Adipocyte (in vitro differentiated cells): ENCODE measurements around the gene PLCL2.
"Not testable (repeated sequence)": the region's sequence is repeated elsewhere in the genome, so short reads cannot be mapped to it uniquely, and the experiment has no call there.

Experiments used
- DNase-seq: peaks from one replicate; pipeline ENCODE4 v3.0.0-alpha.2; 2015; ENCODE audit warnings: low read depth
- H3K27me3 ChIP-seq: replicated peaks from 2 replicates; pipeline ENCODE4 v1.7.0; 2013; ENCODE audit warnings: mild to moderate bottlenecking, low read length, moderate library complexity; ENCODE audit not compliant: control insufficient read depth, insufficient read depth
- H3K36me3 ChIP-seq: 2 replicates; pipeline ENCODE4 v1.7.0; 2013; ENCODE audit warnings: low read length, mild to moderate bottlenecking, moderate library complexity; ENCODE audit not compliant: control insufficient read depth, insufficient read depth, severe bottlenecking
- H3K4me1 ChIP-seq: 2 replicates; pipeline ENCODE4 v1.7.0; 2013; ENCODE audit warnings: mild to moderate bottlenecking, low read length, moderate library complexity; ENCODE audit not compliant: control insufficient read depth, insufficient read depth
- H3K4me3 ChIP-seq: 2 replicates; pipeline ENCODE4 v1.7.0; 2013; ENCODE audit warnings: mild to moderate bottlenecking, low read length, moderate library complexity
- H3K9ac ChIP-seq: 2 replicates; pipeline ENCODE4 v1.7.0; 2013; ENCODE audit warnings: mild to moderate bottlenecking, low read length, moderate library complexity
- H3K9me3 ChIP-seq: 2 replicates; pipeline ENCODE4 v1.7.0; 2013; ENCODE audit warnings: mild to moderate bottlenecking, low read length, moderate library complexity; ENCODE audit not compliant: control insufficient read depth

PLCL2 gene

DNA sequence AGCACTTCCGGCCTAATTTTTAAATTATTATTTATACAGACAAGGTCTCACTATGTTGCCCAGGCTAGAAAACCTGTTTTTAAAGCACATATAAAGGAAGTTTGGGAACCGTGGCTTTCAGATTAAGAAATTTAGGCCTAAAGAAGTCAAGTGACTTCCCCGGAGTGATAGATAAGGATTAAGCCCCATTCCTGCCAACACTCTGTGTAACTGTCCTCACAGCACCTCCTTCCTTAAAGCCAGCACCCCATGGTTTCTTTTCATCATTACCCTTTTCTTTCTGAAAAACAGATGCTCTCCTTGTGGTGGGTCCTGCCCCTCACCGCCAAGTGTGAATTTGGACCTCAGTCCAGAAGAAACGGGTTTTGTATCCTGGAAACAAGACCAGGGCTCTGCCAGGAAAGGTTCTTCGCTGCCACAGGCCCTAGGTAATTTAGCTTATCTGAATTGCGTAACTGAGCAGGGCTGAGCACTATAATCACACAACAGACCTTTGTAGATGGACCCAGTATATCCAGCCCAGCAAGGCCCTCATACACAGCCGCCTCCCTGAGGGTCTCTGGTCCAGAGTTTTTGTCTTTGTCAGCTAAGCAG, 231.3 kb downstream of the PLCL2 start:
- H3K4me1 ChIP-seq, result no peaks in the 10 kb centered on the region
- DNase-seq, result no peak
- no peaks in the 10 kb centered on the region for H3K27me3 ChIP-seq
- no peak overlapping the region for H3K4me3 ChIP-seq
- no peak overlapping the region for H3K9ac ChIP-seq
- H3K9me3 ChIP-seq, result no peaks in the 10 kb centered on the region
- no peaks in the 10 kb centered on the region for H3K36me3 ChIP-seq

DNA sequence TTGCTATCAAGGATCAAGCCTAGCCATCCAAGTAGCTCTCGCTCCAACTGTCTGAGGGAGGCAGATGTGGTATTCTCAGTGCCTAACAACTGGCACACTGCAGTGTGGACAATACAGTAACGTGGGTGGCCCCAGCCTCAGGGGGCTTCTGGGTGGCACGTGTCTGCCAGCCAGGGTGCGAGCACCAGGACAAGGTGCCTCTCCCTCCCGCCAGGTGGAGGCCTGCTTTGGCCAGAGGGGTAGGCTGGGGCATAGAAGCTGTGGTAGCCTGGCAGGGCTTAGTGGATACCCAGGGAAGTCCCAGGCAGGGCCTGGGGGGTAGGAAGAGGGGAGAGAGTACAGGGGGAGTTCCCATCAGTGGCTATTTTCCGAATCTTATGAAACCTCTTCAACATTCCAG, 234.0 kb downstream of the PLCL2 start:
- Histone ChIP-seq H3K27me3 (no peaks in the 10 kb centered on the region), H3K4me1 (no peaks in the 10 kb centered on the region), H3K9ac (no peak overlapping the region), H3K4me3 (no peak overlapping the region), H3K9me3 (peaks cover 5% of the 10 kb centered on the region), H3K36me3 (no peaks in the 10 kb centered on the region)
- DNase-seq, result no peak

DNA sequence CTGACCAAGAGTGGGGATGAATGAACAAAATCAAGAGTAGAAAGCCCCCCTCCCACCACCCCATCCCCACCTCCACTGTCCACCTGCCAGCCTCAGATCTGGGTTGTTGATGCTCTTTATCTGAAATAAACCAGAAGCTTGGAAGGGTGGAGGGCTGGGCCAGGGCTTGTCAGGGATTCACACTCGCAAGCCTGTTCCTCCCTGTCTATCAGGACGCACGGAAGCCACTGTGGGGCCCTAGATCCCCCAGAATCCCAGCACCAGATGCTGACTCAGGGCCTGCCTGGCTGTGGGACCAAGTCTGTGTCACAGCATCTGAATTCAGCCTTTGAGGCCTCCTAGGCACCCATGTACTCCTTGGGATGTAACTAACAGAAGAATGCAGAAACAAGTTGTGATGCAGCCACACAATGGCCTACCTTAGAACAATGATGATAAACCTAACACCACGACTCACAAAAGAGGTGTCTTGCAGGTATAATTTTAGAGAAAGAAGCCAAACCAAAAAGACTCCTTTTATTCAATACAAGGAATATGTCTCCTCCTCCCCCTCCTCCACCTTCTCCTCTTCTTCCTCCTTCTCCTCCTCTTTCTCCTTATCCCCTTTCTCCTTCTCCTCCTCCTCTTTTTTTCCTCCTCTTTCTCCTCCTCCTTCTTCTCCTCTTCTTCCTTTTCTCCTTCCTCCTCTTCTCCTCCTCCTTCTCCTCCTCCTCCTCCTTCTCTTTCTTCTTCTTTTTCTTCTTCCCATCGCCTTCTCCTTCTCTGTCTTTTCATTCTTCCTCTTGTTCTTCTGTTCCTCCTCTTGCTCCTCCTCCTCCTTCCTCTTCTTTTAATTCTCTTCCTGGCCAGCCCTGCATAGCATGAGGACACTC, 234.7 kb downstream of the PLCL2 start:
- Histone ChIP-seq H3K36me3 (no peaks in the 10 kb centered on the region), H3K4me3 (no peak overlapping the region), H3K4me1 (no peaks in the 10 kb centered on the region), H3K9me3 (peaks cover 5% of the 10 kb centered on the region), H3K9ac (no peak overlapping the region), H3K27me3 (no peaks in the 10 kb centered on the region)
- no peak for DNase-seq

DNA sequence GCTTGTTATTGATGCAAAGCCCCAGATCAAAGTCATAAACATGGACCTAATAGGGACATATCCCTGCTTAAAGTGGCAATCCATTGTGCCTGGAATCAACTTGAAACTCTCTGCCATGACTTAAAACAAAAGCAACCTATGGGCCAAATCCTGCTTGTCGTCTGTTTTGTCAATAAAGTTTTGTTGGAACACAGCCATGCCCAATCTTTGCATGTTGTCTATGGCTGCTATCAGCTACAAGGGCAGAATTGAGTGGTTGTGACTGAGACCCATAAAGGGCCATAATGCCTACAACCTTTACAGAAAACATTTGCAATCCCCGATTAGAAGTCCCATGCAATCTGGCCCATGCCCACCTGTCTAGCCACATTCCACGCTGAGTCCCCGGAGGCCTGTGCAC, 235.4 kb downstream of the PLCL2 start:
- H3K36me3 ChIP-seq, result no peaks in the 10 kb centered on the region
- peaks cover 5% of the 10 kb centered on the region for H3K9me3 ChIP-seq
- H3K4me3 ChIP-seq, result no peak overlapping the region
- H3K4me1 ChIP-seq, result no peaks in the 10 kb centered on the region
- H3K9ac ChIP-seq, result no peak overlapping the region
- H3K27me3 ChIP-seq, result no peaks in the 10 kb centered on the region
- DNase-seq, result no peak

DNA sequence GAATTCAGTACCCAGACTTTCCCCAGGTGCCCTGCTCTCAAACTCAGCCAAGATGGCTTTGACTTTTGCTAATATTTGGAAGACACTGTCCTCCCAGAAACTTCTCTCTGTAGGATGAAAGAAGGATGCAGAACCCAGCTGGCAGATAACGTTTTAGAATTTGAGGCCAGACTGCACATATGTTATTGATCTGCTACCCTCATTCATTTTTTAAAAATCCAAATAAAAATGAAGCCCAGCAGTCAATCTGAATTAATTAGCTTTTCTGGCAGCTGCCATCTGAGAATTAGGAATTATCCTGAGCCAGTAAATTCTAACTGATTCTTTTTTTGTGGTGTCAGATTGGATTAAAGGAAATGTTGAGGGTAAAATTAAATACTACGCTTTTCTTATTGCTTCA, 236.6 kb downstream of the PLCL2 start:
- H3K9me3 ChIP-seq, result peaks cover 5% of the 10 kb centered on the region
- H3K27me3 ChIP-seq, result no peaks in the 10 kb centered on the region
- no peak overlapping the region for H3K4me3 ChIP-seq
- DNase-seq, result no peak
- H3K36me3 ChIP-seq, result no peaks in the 10 kb centered on the region
- no peaks in the 10 kb centered on the region for H3K4me1 ChIP-seq
- no peak overlapping the region for H3K9ac ChIP-seq

DNA sequence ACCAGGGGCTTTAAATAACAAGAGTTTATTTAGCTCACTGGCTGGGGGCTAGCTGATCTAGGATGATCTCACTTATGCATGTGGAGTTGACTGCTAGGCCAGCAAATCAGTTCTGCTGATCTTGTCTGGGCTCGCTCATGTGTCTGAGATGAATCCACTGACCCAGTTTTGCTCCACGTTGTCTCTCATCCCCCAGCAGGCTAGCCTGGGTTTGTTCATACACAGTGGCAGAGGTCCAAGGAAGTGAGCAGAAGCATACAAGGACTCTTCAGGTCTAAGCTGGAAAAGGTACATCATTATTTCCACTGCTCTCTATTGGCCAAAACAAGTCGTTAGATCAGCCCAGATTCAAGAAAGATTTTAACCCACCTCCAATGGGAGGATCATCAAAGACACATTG, 238.0 kb downstream of the PLCL2 start:
- no peaks in the 10 kb centered on the region for H3K4me1 ChIP-seq
- H3K9me3 ChIP-seq, result peaks cover 5% of the 10 kb centered on the region
- H3K36me3 ChIP-seq, result no peaks in the 10 kb centered on the region
- H3K9ac ChIP-seq, result no peak overlapping the region
- H3K27me3 ChIP-seq, result no peaks in the 10 kb centered on the region
- no peak overlapping the region for H3K4me3 ChIP-seq
- no peak for DNase-seq

DNA sequence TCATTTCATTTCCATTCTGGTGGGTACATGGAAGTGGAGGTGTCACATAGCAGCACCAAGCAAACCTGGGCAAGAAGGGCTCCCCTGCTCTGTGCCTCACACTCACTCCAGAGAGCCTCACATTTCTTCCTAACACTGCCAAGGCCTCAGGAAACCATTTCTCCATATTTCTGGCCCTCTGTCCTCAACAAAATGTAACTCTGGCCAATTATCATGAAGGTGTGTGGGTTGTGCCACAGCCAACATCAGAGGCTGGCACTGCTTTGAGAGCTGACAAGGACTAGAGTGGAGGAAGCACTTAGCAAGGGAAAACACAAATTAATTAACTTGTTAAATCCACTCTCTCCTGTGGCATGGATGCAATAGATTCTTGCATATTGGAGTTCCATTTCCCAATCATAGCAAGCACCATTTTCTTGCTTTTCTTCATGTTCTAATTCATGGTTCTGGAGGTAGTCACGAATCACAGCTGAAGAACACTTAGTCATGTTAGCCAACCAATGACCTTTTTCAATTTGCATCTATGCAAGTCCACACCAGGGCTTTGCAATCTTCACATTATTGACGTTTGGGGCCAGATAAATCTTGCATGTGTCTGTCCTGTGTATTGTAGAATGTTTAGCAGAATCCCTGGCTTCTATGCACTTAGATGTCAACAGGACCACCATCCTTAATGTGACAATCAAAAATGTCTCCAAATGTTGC, 241.1 kb downstream of the PLCL2 start:
- peaks cover 5% of the 10 kb centered on the region for H3K9me3 ChIP-seq
- DNase-seq, result no peak
- no peak overlapping the region for H3K4me3 ChIP-seq
- H3K36me3 ChIP-seq, result no peaks in the 10 kb centered on the region
- no peaks in the 10 kb centered on the region for H3K4me1 ChIP-seq
- no peaks in the 10 kb centered on the region for H3K27me3 ChIP-seq
- no peak overlapping the region for H3K9ac ChIP-seq

DNA sequence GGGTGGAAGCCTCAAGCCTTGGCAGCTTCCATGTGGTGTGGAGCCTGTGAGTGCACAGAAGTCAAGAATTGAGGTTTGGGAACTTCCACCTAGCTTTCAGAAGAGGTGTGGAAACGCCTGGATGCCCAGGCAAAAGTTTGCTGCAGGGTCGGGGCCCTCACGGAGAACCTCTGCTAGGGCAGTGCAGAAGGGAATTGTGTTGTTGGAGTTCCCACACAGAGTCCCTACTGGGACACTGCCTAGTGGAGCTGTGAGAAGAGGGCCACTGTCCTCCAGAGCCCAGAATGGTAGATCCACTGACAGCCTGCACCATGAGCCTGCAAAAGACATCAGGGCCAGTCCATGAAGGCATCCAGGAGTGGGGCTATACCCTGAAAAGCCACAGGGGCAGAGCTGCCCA, 243.9 kb downstream of the PLCL2 start:
- H3K4me3 ChIP-seq, DNase-seq, H3K9ac ChIP-seq, H3K9me3 ChIP-seq, H3K4me1 ChIP-seq, H3K27me3 ChIP-seq, H3K36me3 ChIP-seq: not testable (repeated sequence)

DNA sequence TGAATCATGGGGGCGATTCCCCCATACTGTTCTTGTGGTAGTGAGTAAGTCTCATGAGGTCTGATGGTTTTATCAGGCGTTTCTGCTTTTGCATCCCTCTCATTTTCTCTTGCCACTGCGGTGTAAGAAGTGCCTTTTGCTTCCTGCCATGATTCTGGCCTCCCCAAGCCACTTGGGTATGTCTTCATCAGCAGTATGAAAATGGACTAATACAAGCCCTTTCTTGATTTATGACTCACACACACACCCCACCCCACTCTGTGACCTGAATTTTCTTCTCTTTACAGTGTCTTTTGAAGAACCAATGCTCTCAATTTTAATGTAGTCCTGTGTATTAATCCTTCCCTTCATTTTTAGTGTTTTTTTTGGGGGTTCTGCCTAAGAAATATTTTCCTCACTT, 244.8 kb downstream of the PLCL2 start:
- H3K9ac ChIP-seq, result no peak overlapping the region
- no peaks in the 10 kb centered on the region for H3K9me3 ChIP-seq
- no peak overlapping the region for H3K4me3 ChIP-seq
- no peak for DNase-seq
- H3K27me3 ChIP-seq, result no peaks in the 10 kb centered on the region
- H3K36me3 ChIP-seq, result no peaks in the 10 kb centered on the region
- H3K4me1 ChIP-seq, result peaks cover 9% of the 10 kb centered on the region

DNA sequence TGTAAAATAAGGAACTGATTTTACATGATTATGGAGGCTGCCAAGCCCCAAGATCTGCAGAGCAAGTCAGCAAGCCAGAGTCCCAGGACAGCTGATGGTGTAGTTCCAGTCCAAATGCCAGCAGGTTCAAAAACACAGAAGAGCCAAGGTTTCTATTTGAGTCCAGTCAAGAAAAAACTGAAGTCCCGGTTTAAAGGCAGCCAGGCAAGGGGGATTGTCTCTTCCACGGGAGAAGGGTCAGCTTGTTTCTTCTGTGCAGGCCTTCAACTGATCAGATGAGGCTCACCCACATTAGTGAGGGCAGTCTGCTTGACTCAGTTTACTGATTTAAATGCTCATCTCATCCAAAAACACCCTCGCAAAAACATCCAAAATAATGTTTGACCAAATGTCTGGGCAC, 246.2 kb downstream of the PLCL2 start:
- Histone ChIP-seq H3K9me3 (peaks cover 6% of the 10 kb centered on the region), H3K4me1 (peaks cover 9% of the 10 kb centered on the region), H3K9ac (no peak overlapping the region), H3K4me3 (no peak overlapping the region), H3K36me3 (no peaks in the 10 kb centered on the region), H3K27me3 (no peaks in the 10 kb centered on the region)
- DNase-seq, result no peak

DNA sequence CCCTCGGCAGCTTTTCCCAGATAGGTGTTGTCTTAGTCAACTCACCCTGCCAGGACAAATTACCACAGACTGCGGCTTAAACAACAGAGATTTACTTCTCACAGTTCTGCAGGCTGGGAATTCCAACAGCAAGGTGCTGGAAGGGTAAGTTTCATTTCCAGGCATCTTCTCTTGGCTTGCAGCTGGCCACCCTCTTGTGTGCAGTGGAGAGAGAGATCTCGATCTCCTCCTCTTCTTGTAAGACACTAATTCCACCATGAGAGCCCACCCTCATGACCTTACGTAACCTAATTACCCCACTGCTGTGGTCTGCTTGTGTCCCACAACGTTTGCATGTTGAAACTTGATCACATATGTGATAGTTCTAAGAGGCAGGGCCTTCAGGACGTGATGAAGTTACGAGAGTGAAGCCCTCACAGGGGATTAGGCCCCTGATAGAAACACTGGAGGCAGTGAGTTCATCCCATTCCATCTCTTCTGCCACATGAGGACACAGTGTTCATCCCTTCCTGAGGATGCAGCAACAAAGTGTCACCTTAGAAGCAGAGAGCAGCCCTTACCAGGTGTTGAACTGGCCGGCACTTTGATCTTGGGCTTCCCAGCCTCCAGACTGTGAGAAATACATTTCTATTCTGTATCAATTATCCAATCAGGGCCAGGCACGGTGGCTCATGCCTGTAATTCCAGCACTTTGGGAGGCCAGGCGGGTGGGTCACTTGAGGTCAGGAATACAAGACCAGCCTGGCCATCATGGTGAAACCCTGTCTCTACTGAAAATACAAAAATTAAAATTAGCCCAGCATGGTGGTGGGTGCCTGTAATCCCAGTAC, 247.7 kb downstream of the PLCL2 start:
- H3K36me3 ChIP-seq, result no peaks in the 10 kb centered on the region
- no peaks in the 10 kb centered on the region for H3K27me3 ChIP-seq
- no peak for DNase-seq
- H3K9ac ChIP-seq, result no peak overlapping the region
- peaks cover 8% of the 10 kb centered on the region for H3K9me3 ChIP-seq
- no peak overlapping the region for H3K4me3 ChIP-seq
- H3K4me1 ChIP-seq, result peaks cover 9% of the 10 kb centered on the region
